B cell (primary cell): ENCODE data around the gene UPK3BL2.
"Not testable (repeated sequence)": the region's sequence is repeated elsewhere in the genome, so short reads cannot be mapped to it uniquely, and the experiment has no call there.

Experiments
- CTCF ChIP-seq: fragments of 200-600 bp; IDR thresholded peaks from one replicate; pipeline ENCODE4 v1.8.0; 2022; ENCODE audit warnings: antibody characterized with exemption, mild to moderate bottlenecking
- EZH2 ChIP-seq: IDR thresholded peaks from 2 replicates; pipeline ENCODE4 v1.6.1; 2012; ENCODE audit warnings: borderline replicate concordance, low read depth, mild to moderate bottlenecking, moderate library complexity, low read length; ENCODE audit not compliant: insufficient read depth, poor library complexity, severe bottlenecking

GRCh38 chr7:102507410-102508088 is 35.9 kb downstream of the UPK3BL2 start:
- TF ChIP-seq CTCF, EZH2: not testable (repeated sequence)
